Ascending aorta (tissue), 2 donors: Measurements from ENCODE around the gene CLN3. TPM values are rescaled to one million over a fixed set of nuclear protein-coding genes. Genes with fewer than 3 reads are reported as not detected.
"Not testable (repeated sequence)": the region's sequence is repeated elsewhere in the genome, so short reads cannot be mapped to it uniquely, and the experiment has no call there.

Experiments
- DNase-seq, 2 donors: peaks; one replicate each; pipeline ENCODE4 v3.0.0-alpha.2; 2019; ENCODE audit warnings: low spot score in 2 of 2
- H3K27ac ChIP-seq, 2 donors: fragments of 200-600 bp; sonication (generic); one replicate each; pipeline ENCODE4 v1.5.1; 2016 to 2017; ENCODE audit warnings: mild to moderate bottlenecking in 1 of 2
- H3K27me3 ChIP-seq: fragments of 200-600 bp; sonication (generic); one replicate; pipeline ENCODE4 v1.5.1; 2017
- H3K36me3 ChIP-seq, 2 donors: fragments of 200-600 bp; sonication (generic); one replicate each; pipeline ENCODE4 v1.5.1; 2016
- H3K4me1 ChIP-seq, 2 donors: fragments of 200-600 bp; sonication (generic); one replicate each; pipeline ENCODE4 v1.5.1; 2016 to 2017; ENCODE audit warnings: mild to moderate bottlenecking in 1 of 2
- H3K4me3 ChIP-seq, 2 donors: fragments of 200-600 bp; sonication (generic); one replicate each; pipeline ENCODE4 v1.5.1; 2016 to 2017; ENCODE audit warnings: mild to moderate bottlenecking in 1 of 2
- H3K9me3 ChIP-seq, 2 donors: fragments of 200-600 bp; sonication (generic); one replicate each; pipeline ENCODE4 v1.5.1; 2016
- CTCF ChIP-seq, 3 experiments: fragments of 200-600 bp in 2 of 3; fragments of 450-650 bp in 1 of 3; sonication (generic) in 2 of 3; IDR thresholded peaks; one replicate each; pipeline ENCODE4 v1.5.1; 2016 to 2019; ENCODE audit warnings: antibody characterized with exemption in 3 of 3, mild to moderate bottlenecking in 1 of 3, moderate library complexity in 1 of 3
- intact Hi-C: fragments of 100-400 bp; cut with DNase I; formaldehyde crosslinking; loops from one replicate; pipeline ENCODE4 v1.15.1; 2023
- total RNA-seq: library from RNA; depleted of rRNA; stranded (reverse); fragments of >200 nt; gene quantifications from one replicate; pipeline ENCODE4 v1.1.0, GENCODE V29; 2016

The CLN3 gene
- total RNA-seq, 1 donor from 2014 or later = 16.1 TPM

- H3K36me3 ChIP-seq = peaks cover 35 to 69% of the 10 kb centered on the region in 2 donors
Observed at GRCh38 chr16:28475221-28475620, 16.7 kb downstream of the CLN3 start.

GRCh38 chr16:28473714-28474265 is 18.1 kb downstream of the CLN3 start:
- Histone ChIP-seq H3K27ac (no peak overlapping the region), H3K4me3 (no peak overlapping the region), H3K36me3 (peaks cover 31 to 59% of the 10 kb centered on the region in 2 donors), H3K9me3 (no peaks in the 10 kb centered on the region), H3K27me3 (no peaks in the 10 kb centered on the region), H3K4me1 (no peaks in the 10 kb centered on the region)
- no peak for DNase-seq
- intact Hi-C loops = no loop called here
- TF ChIP-seq CTCF (IDR thresholded peaks at IDR 0.05) = no peak

More at GRCh38 chr16:28475221-28475620, 16.7 kb downstream of the CLN3 start:
- Histone ChIP-seq H3K9me3 (no peaks in the 10 kb centered on the region), H3K27me3 (no peaks in the 10 kb centered on the region), H3K4me3 (no peak overlapping the region), H3K27ac (no peak overlapping the region), H3K4me1 (no peaks in the 10 kb centered on the region)
- intact Hi-C loops = no loop called here
- DNase-seq = no peak
- TF ChIP-seq CTCF (IDR thresholded peaks at IDR 0.05) = no peak

- H3K27ac ChIP-seq, H3K4me1 ChIP-seq, H3K4me3 ChIP-seq, H3K9me3 ChIP-seq, DNase-seq, H3K36me3 ChIP-seq, intact Hi-C loops, H3K27me3 ChIP-seq: not testable (repeated sequence)
Observed at GRCh38 chr16:28447081-28447480, 44.8 kb downstream of the CLN3 start.

- H3K36me3 ChIP-seq, DNase-seq, H3K9me3 ChIP-seq, H3K27ac ChIP-seq, H3K27me3 ChIP-seq, H3K4me3 ChIP-seq, H3K4me1 ChIP-seq, intact Hi-C loops: not testable (repeated sequence)
Observed at GRCh38 chr16:28446388-28446787, 45.5 kb downstream of the CLN3 start.

GRCh38 chr16:28443943-28444342 is 47.9 kb downstream of the CLN3 start:
- H3K36me3 ChIP-seq, H3K9me3 ChIP-seq, intact Hi-C loops, DNase-seq, H3K27ac ChIP-seq, H3K4me1 ChIP-seq, H3K27me3 ChIP-seq, H3K4me3 ChIP-seq: not testable (repeated sequence)

- H3K36me3 ChIP-seq, H3K9me3 ChIP-seq, H3K27me3 ChIP-seq, H3K4me1 ChIP-seq, H3K27ac ChIP-seq, intact Hi-C loops, H3K4me3 ChIP-seq, DNase-seq: not testable (repeated sequence)
Observed at GRCh38 chr16:28438899-28439298, 53.0 kb downstream of the CLN3 start.

GRCh38 chr16:28435340-28435739 is 56.5 kb downstream of the CLN3 start:
- H3K27ac ChIP-seq, H3K4me1 ChIP-seq, intact Hi-C loops, H3K9me3 ChIP-seq, H3K27me3 ChIP-seq, H3K36me3 ChIP-seq, H3K4me3 ChIP-seq: not testable (repeated sequence)
- peak in 1 of 2 donors; percentile 52 for DNase-seq

Other genes with a start within 250 kb of the CLN3 start
- gene SBK1, start 199.5 kb downstream of the CLN3 start, total RNA-seq = not detected
- gene NPIPB6, start 128.6 kb downstream of the CLN3 start, total RNA-seq = 1.7 TPM
- 200 TPM for gene EIF3CL, start 88.2 kb downstream of the CLN3 start, total RNA-seq
- not detected for gene NPIPB7, start 19.7 kb downstream of the CLN3 start, total RNA-seq
- gene APOBR, start 2.6 kb upstream of the CLN3 start, total RNA-seq = 1.2 TPM
- gene IL27, start 14.8 kb upstream of the CLN3 start, total RNA-seq = not detected
- gene NUPR1, start 46.9 kb upstream of the CLN3 start, total RNA-seq = 290 TPM
- gene SGF29, start 61.8 kb upstream of the CLN3 start, total RNA-seq = 14.0 TPM
- 4.3 TPM for gene SULT1A2, start 105.0 kb upstream of the CLN3 start, total RNA-seq
- gene SULT1A1, start 118.0 kb upstream of the CLN3 start, total RNA-seq = 46.2 TPM
- gene NPIPB8, start 146.0 kb upstream of the CLN3 start, total RNA-seq = not detected
- 356 TPM for gene EIF3C, start 219.4 kb upstream of the CLN3 start, total RNA-seq